H1 (cell line): Measurements from ENCODE around the gene MARS1. TPM values are rescaled to one million over a fixed set of nuclear protein-coding genes. Genes with fewer than 3 reads are reported as not detected.

Source experiments
- CHD7 ChIP-seq: fragments of 300-600 bp; sonication (generic); IDR thresholded peaks from 2 replicates; pipeline ENCODE4 v1.7.1; 2012; ENCODE audit warnings: low read length, moderate library complexity, mild to moderate bottlenecking, inconsistent platforms; ENCODE audit not compliant: insufficient replicate concordance
- NANOG ChIP-seq: IDR thresholded peaks from 2 replicates; pipeline ENCODE4 v1.6.1; 2011; ENCODE audit warnings: low read length, low read depth, mild to moderate bottlenecking, inconsistent platforms; ENCODE audit not compliant: insufficient read depth, poor library complexity, severe bottlenecking
- POLR2A ChIP-seq, 2 experiments: IDR thresholded peaks; 1 replicate in 1 of 2; 2 replicates in 1 of 2; pipeline ENCODE4 v1.6.1; 2011; ENCODE audit warnings: low read depth in 2 of 2, low read length in 2 of 2, mild to moderate bottlenecking in 2 of 2; ENCODE audit errors: control extremely low read depth in 1 of 2
- polyA plus RNA-seq, 7 experiments: library from polyadenylated mRNA; depleted of rRNA in 3 of 7; stranded (reverse) in 5 of 7; unstranded in 2 of 7; fragments of >200 nt in 5 of 7; fragments of 200-250 nt in 2 of 7; gene quantifications; 1 replicate in 5 of 7; 2 replicates in 1 of 7; 4 replicates in 1 of 7; pipeline versions ENCODE4 v1.2.1 to v1.2.3, GENCODE V29; 2011 to 2013; ENCODE audit warnings: missing spikeins in 2 of 7, mixed read lengths in 2 of 7
- total RNA-seq: library from RNA; stranded (reverse); fragmentation: NEBNext Ultra II Directional; extraction: Animal tissue kit (Norgen Biotek cat#: 25700); gene quantifications from 2 replicates; pipeline ENCODE4 v1.2.1, GENCODE V29; 2021

MARS1 gene
- total and polyA plus RNA-seq, 2 of the 8 experiments (the other 6 are each of a cell fraction or from before 2014, with no cell fraction given): 194 to 407 TPM

- peak; percentile 10 for TF ChIP-seq CHD7
- TF ChIP-seq POLR2A (IDR thresholded peaks at IDR 0.05; ENCODE audit: control extremely low read depth in 1 of 2, low read depth in 2 of 2, low read length in 2 of 2): peak in 1 of 2 experiments; percentile 12; a peak in 1 of 3 replicates
- no peak for TF ChIP-seq NANOG
These were observed 28.2 kb downstream of the MARS1 start (continued) for GRCh38 chr12:57515934-57516541.
